Measurements from ENCODE around the gene SEMA5A.

DNA sequence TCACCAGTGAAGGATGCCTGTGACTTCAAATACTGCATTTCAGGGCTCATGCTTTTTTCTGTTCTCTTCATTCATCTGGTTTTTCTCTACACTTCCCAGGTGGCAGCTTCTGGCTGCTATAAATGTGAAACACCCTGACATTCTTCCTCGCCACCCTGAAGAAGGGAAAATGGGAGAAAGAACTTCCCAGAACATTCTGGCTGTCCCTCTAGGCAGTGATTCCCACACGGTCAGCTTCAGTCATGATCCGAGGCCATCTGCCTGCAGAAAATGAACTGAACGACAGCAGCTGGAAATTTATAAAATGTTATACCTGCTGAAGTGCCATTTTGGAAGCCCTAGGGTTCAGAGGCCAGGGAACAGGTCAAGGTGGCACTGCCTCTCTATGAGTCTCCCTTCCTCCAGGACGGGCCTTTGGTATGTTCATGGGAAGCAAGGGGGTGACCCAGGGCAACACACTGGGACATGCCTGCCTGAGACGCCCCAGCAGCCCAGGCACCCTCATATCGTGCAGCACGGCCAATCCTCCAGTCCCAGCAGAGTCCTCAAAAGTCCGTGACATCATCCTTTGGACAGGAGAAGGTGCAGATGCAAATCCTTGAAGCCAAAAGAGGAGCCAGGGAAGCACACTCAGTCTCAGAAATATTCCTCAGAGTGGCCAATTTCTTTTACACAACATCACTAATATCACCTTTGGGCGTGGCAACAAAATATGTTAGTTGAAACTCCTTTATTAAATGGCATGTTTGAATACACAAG, 107.1 kb downstream of the SEMA5A start:
- TF ChIP-seq, protein P1, sequence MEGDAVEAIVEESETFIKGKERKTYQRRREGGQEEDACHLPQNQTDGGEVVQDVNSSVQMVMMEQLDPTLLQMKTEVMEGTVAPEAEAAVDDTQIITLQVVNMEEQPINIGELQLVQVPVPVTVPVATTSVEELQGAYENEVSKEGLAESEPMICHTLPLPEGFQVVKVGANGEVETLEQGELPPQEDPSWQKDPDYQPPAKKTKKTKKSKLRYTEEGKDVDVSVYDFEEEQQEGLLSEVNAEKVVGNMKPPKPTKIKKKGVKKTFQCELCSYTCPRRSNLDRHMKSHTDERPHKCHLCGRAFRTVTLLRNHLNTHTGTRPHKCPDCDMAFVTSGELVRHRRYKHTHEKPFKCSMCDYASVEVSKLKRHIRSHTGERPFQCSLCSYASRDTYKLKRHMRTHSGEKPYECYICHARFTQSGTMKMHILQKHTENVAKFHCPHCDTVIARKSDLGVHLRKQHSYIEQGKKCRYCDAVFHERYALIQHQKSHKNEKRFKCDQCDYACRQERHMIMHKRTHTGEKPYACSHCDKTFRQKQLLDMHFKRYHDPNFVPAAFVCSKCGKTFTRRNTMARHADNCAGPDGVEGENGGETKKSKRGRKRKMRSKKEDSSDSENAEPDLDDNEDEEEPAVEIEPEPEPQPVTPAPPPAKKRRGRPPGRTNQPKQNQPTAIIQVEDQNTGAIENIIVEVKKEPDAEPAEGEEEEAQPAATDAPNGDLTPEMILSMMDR (IDR thresholded peaks at IDR 0.05): no peak
- no peak for TF ChIP-seq POLR2A (IDR thresholded peaks at IDR 0.05)
